ENCODE data around the gene PRKCE.

The PRKCE gene

GRCh38 chr2:46062637-46063412 lies 411.4 kb downstream of the PRKCE start:
- TF ChIP-seq, protein P1, sequence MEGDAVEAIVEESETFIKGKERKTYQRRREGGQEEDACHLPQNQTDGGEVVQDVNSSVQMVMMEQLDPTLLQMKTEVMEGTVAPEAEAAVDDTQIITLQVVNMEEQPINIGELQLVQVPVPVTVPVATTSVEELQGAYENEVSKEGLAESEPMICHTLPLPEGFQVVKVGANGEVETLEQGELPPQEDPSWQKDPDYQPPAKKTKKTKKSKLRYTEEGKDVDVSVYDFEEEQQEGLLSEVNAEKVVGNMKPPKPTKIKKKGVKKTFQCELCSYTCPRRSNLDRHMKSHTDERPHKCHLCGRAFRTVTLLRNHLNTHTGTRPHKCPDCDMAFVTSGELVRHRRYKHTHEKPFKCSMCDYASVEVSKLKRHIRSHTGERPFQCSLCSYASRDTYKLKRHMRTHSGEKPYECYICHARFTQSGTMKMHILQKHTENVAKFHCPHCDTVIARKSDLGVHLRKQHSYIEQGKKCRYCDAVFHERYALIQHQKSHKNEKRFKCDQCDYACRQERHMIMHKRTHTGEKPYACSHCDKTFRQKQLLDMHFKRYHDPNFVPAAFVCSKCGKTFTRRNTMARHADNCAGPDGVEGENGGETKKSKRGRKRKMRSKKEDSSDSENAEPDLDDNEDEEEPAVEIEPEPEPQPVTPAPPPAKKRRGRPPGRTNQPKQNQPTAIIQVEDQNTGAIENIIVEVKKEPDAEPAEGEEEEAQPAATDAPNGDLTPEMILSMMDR (IDR thresholded peaks at IDR 0.05; ENCODE audit: low read depth, low read length), result peak; percentile 87
- no peak overlapping the region for H3K4me3 ChIP-seq (replicated peaks in 1 of 2; ENCODE audit: low read depth in 2 of 2, low read length in 2 of 2)
- peak; percentile 96 to 97 for DNase-seq (ENCODE audit: low read depth in 2 of 2)

DNA sequence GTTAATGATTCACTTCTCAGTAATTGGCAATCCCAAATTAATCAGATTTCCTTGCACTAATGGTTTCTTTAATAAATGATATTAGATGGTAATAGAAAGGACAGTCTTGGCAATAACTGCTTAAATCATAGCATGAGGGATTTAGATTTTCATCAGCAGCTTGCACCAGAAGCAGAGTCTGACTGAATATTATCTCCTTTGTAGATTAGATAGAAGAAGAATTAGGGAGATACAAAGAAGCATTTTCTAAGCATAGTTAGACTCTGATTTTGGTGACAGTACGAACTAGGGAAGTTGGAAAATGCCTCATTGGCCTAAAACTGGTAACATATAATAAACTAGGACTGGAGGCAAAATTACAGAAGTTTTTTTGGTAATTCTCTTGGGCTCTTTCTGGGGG lies 412.9 kb downstream of the PRKCE start:
- DNase-seq (ENCODE audit: low read depth in 2 of 2), result no peak
- H3K4me3 ChIP-seq (replicated peaks in 1 of 2; ENCODE audit: low read depth in 2 of 2, low read length in 2 of 2), result no peak overlapping the region
- TF ChIP-seq, protein P1 (IDR thresholded peaks at IDR 0.05; ENCODE audit: low read depth, low read length), result no peak

GRCh38 chr2:46065152-46065551 lies 413.7 kb downstream of the PRKCE start:
- H3K4me3 ChIP-seq (replicated peaks in 1 of 2; ENCODE audit: low read depth in 2 of 2, low read length in 2 of 2), result no peak overlapping the region
- TF ChIP-seq, protein P1 (IDR thresholded peaks at IDR 0.05; ENCODE audit: low read depth, low read length), result no peak
- peak; percentile 85 for DNase-seq (ENCODE audit: low read depth in 2 of 2)

GRCh38 chr2:46066116-46066515 lies 414.6 kb downstream of the PRKCE start:
- no peak overlapping the region for H3K4me3 ChIP-seq (replicated peaks in 1 of 2; ENCODE audit: low read depth in 2 of 2, low read length in 2 of 2)
- peak in 1 of 2 donors; percentile 51 for DNase-seq (ENCODE audit: low read depth in 2 of 2)
- TF ChIP-seq, protein P1 (IDR thresholded peaks at IDR 0.05; ENCODE audit: low read depth, low read length), result no peak

DNA sequence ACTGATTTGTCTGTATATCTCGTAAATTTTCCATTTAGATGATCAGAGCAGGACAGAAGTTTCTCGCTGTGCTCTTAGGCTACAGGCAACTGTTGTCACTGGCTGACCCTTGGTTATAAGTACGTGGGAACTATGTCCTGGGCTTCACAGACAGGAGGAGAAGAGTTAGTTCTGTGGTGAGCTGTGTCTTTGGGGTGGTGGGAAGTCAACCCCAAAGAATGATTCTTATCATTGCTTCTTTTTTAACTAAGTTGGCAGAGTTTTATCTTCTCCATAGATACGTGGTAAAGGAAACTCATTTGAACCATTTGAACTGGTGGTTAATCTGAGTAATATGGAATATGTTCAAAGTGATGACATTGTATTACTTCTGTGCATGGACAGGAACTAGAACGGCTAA lies 415.1 kb downstream of the PRKCE start:
- no peak overlapping the region for H3K4me3 ChIP-seq (replicated peaks in 1 of 2; ENCODE audit: low read depth in 2 of 2, low read length in 2 of 2)
- DNase-seq (ENCODE audit: low read depth in 2 of 2), result peak; percentile 49 to 62
- TF ChIP-seq, protein P1 (IDR thresholded peaks at IDR 0.05; ENCODE audit: low read depth, low read length), result no peak

- H3K4me3 ChIP-seq (replicated peaks in 1 of 2; ENCODE audit: low read depth in 2 of 2, low read length in 2 of 2), result no peak overlapping the region
- TF ChIP-seq, protein P1 (IDR thresholded peaks at IDR 0.05; ENCODE audit: low read depth, low read length), result no peak
- DNase-seq (ENCODE audit: low read depth in 2 of 2), result peak in 1 of 2 donors; percentile 11
These were observed 415.6 kb downstream of the PRKCE start for GRCh38 chr2:46067062-46067461.
